Esophagus squamous epithelium (tissue), 5 donors: ENCODE measurements around the gene KIF6. TPM values are rescaled to one million over a fixed set of nuclear protein-coding genes. Genes with fewer than 3 reads are reported as not detected.

Experiments
- DNase-seq: peaks from one replicate; lab custom pipeline; 2025; lab: John Stamatoyannopoulos, UW
- H3K27ac ChIP-seq, 4 donors: fragments of 200-600 bp; sonication (generic); one replicate each; pipeline ENCODE4 v1.5.1; 2016 to 2019; ENCODE audit warnings: mild to moderate bottlenecking in 1 of 4
- H3K27me3 ChIP-seq, 4 donors: fragments of 200-600 bp; sonication (generic); 1 replicate in 3 of 4; 2 replicates in 1 of 4; pipeline versions ENCODE4 v1.5.1 to v1.6.0; 2017 to 2021; ENCODE audit warnings: antibody characterized with exemption in 1 of 4
- H3K36me3 ChIP-seq, 3 donors: fragments of 200-600 bp; sonication (generic); one replicate each; pipeline ENCODE4 v1.5.1; 2016 to 2019
- H3K4me1 ChIP-seq, 3 donors: fragments of 200-600 bp; sonication (generic); one replicate each; pipeline ENCODE4 v1.5.1; 2017 to 2019
- H3K4me3 ChIP-seq, 4 donors: fragments of 200-600 bp; sonication (generic); 1 replicate in 3 of 4; 2 replicates in 1 of 4; pipeline ENCODE4 v1.5.1; 2016 to 2019; ENCODE audit warnings: mild to moderate bottlenecking in 2 of 4, moderate library complexity in 1 of 4
- H3K9me3 ChIP-seq, 3 donors: fragments of 200-600 bp; sonication (generic); one replicate each; pipeline ENCODE4 v1.5.1; 2016 to 2019
- CTCF ChIP-seq, 6 experiments: fragments of 450-650 bp in 4 of 6; fragments of 200-600 bp in 2 of 6; sonication (generic) in 2 of 6; IDR thresholded peaks; one replicate each; pipeline ENCODE4 v1.5.1; 2016 to 2019; ENCODE audit warnings: antibody characterized with exemption in 6 of 6, mild to moderate bottlenecking in 4 of 6, moderate library complexity in 4 of 6
- POLR2A ChIP-seq, 4 donors: fragments of 450-650 bp; IDR thresholded peaks; one replicate each; pipeline ENCODE4 v1.6.1; 2017; ENCODE audit warnings: antibody characterized with exemption in 4 of 4, mild to moderate bottlenecking in 4 of 4, moderate library complexity in 3 of 4
- WGBS, 2 donors: methylation state at CpG; one replicate each; pipeline ENCODE4 v1.1.5; 2018; 5-methylcytosine and 5-hydroxymethylcytosine counted together
- intact Hi-C: fragments of 100-400 bp; cut with DNase I; formaldehyde crosslinking; loops from one replicate; pipeline ENCODE4 v1.15.0; 2022
- total RNA-seq, 4 donors: library from RNA; depleted of rRNA; stranded (reverse); fragments of >200 nt; gene quantifications; one replicate each; pipeline ENCODE4 v1.1.0, GENCODE V29; 2016
- donor health status: DM: yes; HTN: yes; CAD: no.

Gene KIF6
- total RNA-seq, 4 donors from 2014 or later = 0.19 TPM; not detected in 3

GRCh38 chr6:39696986-39697788 lies 28.0 kb downstream of the KIF6 start:
- intact Hi-C loops = no loop called here
- no peak for DNase-seq
- 57 to 64% methylated on average over 4 of the region's 4 CpGs for WGBS, 2 donors

GRCh38 chr6:39695447-39695846 lies 29.8 kb downstream of the KIF6 start:
- no peak overlapping the region for H3K27ac ChIP-seq
- no peaks in the 10 kb centered on the region for H3K36me3 ChIP-seq
- no peaks in the 10 kb centered on the region for H3K9me3 ChIP-seq
- no peak for DNase-seq
- no peaks in the 10 kb centered on the region for H3K4me1 ChIP-seq
- TF ChIP-seq POLR2A (IDR thresholded peaks at IDR 0.05) = no peak
- TF ChIP-seq CTCF (IDR thresholded peaks at IDR 0.05) = no peak
- H3K4me3 ChIP-seq = no peak overlapping the region
- intact Hi-C loops = no loop called here
- H3K27me3 ChIP-seq = peaks cover 0 to 3% (median 0%) of the 10 kb centered on the region in 4 donors

More at GRCh38 chr6:39696986-39697788, 28.0 kb downstream of the KIF6 start:
- no peak overlapping the region for H3K27ac ChIP-seq
- TF ChIP-seq CTCF (IDR thresholded peaks at IDR 0.05) (no peak), POLR2A (IDR thresholded peaks at IDR 0.05) (no peak)
- no peak overlapping the region for H3K4me3 ChIP-seq
- H3K4me1 ChIP-seq = no peaks in the 10 kb centered on the region
- no peaks in the 10 kb centered on the region for H3K27me3 ChIP-seq
- no peaks in the 10 kb centered on the region for H3K36me3 ChIP-seq
- H3K9me3 ChIP-seq = no peaks in the 10 kb centered on the region

GRCh38 chr6:39693206-39693605 lies 32.0 kb downstream of the KIF6 start:
- intact Hi-C loops = no loop called here
- DNase-seq = no peak
- no peak overlapping the region for H3K27ac ChIP-seq
- no peak for TF ChIP-seq POLR2A (IDR thresholded peaks at IDR 0.05)
- TF ChIP-seq CTCF (IDR thresholded peaks at IDR 0.05) = no peak
- H3K4me1 ChIP-seq = no peaks in the 10 kb centered on the region
- H3K36me3 ChIP-seq = no peaks in the 10 kb centered on the region
- no peaks in the 10 kb centered on the region for H3K9me3 ChIP-seq
- H3K4me3 ChIP-seq = no peak overlapping the region
- H3K27me3 ChIP-seq = peaks cover 0 to 4% (median 0%) of the 10 kb centered on the region in 4 donors

GRCh38 chr6:39688494-39688893 lies 36.7 kb downstream of the KIF6 start:
- Histone ChIP-seq H3K27me3 (peaks cover 0 to 4% (median 0%) of the 10 kb centered on the region in 4 donors), H3K27ac (no peak overlapping the region), H3K9me3 (no peaks in the 10 kb centered on the region), H3K36me3 (no peaks in the 10 kb centered on the region), H3K4me1 (no peaks in the 10 kb centered on the region), H3K4me3 (no peak overlapping the region)
- intact Hi-C loops = no loop called here
- 39 to 48% methylated on average over 2 of the region's 2 CpGs for WGBS, 2 donors
- TF ChIP-seq CTCF (IDR thresholded peaks at IDR 0.05) (no peak), POLR2A (IDR thresholded peaks at IDR 0.05) (no peak)
- no peak for DNase-seq

- Histone ChIP-seq H3K4me1 (no peaks in the 10 kb centered on the region), H3K27ac (no peak overlapping the region), H3K36me3 (no peaks in the 10 kb centered on the region), H3K27me3 (peaks cover 0 to 4% (median 0%) of the 10 kb centered on the region in 4 donors), H3K4me3 (no peak overlapping the region), H3K9me3 (no peaks in the 10 kb centered on the region)
- WGBS, 2 donors = 76 to 84% methylated on average over 6 of the region's 6 CpGs
- TF ChIP-seq CTCF (IDR thresholded peaks at IDR 0.05) (no peak), POLR2A (IDR thresholded peaks at IDR 0.05) (no peak)
- no peak for DNase-seq
- intact Hi-C loops = no loop called here
Measured at GRCh38 chr6:39686976-39687375, 38.2 kb downstream of the KIF6 start.
